Vagina (tissue), 2 donors: ENCODE results near the gene NSMCE1. TPM values are rescaled to one million over a fixed set of nuclear protein-coding genes. Genes with fewer than 3 reads are reported as not detected.
A peak's percentile ranks its signal among the peaks of the same experiment; 100 is the strongest.

ENCODE experiments used
- DNase-seq, 2 donors: peaks; one replicate each; pipeline ENCODE4 v3.0.0-alpha.2; 2017; ENCODE audit errors: extremely low spot score in 2 of 2
- H3K27ac ChIP-seq: fragments of 200-600 bp; sonication (generic); one replicate; pipeline ENCODE4 v1.5.1; 2019
- H3K27me3 ChIP-seq: fragments of 200-600 bp; sonication (generic); one replicate; pipeline ENCODE4 v1.5.1; 2019
- H3K36me3 ChIP-seq, 2 donors: fragments of 200-600 bp; sonication (generic); one replicate each; pipeline ENCODE4 v1.5.1; 2017 to 2019
- H3K4me1 ChIP-seq: fragments of 200-600 bp; sonication (generic); one replicate; pipeline ENCODE4 v1.5.1; 2019
- H3K4me3 ChIP-seq, 2 donors: fragments of 200-600 bp; sonication (generic); 1 replicate in 1 of 2; 2 replicates in 1 of 2; pipeline ENCODE4 v1.5.1; 2016 to 2019
- H3K9me3 ChIP-seq: fragments of 200-600 bp; sonication (generic); one replicate; pipeline ENCODE4 v1.5.1; 2019
- POLR2A ChIP-seq, 2 donors: fragments of 450-650 bp; IDR thresholded peaks; one replicate each; pipeline ENCODE4 v1.6.1; 2017; ENCODE audit warnings: antibody characterized with exemption in 2 of 2, mild to moderate bottlenecking in 2 of 2, moderate library complexity in 2 of 2
- POLR2AphosphoS5 ChIP-seq, 2 donors: sonication (generic); formaldehyde crosslinking; IDR thresholded peaks; one replicate each; pipeline ENCODE4 v1.9.0; 2017; ENCODE audit warnings: antibody characterized with exemption in 2 of 2, mild to moderate bottlenecking in 2 of 2, low read depth in 1 of 2; ENCODE audit not compliant: insufficient read depth in 1 of 2
- intact Hi-C: fragments of 100-400 bp; cut with DNase I; formaldehyde crosslinking; loops from one replicate; pipeline ENCODE4 v1.15.1; 2023
- total RNA-seq: library from RNA; depleted of rRNA; stranded (reverse); fragments of >200 nt; gene quantifications from one replicate; pipeline ENCODE4 v1.2.3, GENCODE V29; 2016
- TF ChIP-seq, protein P1 (sequence below), 3 experiments: fragments of 450-650 bp in 2 of 3; fragments of 200-600 bp in 1 of 3; sonication (generic) in 1 of 3; IDR thresholded peaks; one replicate each; pipeline ENCODE4 v1.5.1; 2017 to 2019; ENCODE audit warnings: antibody characterized with exemption in 3 of 3, mild to moderate bottlenecking in 2 of 3, moderate library complexity in 2 of 3

Gene NSMCE1
- total RNA-seq, 1 donor from 2014 or later, result 24.6 TPM

DNA sequence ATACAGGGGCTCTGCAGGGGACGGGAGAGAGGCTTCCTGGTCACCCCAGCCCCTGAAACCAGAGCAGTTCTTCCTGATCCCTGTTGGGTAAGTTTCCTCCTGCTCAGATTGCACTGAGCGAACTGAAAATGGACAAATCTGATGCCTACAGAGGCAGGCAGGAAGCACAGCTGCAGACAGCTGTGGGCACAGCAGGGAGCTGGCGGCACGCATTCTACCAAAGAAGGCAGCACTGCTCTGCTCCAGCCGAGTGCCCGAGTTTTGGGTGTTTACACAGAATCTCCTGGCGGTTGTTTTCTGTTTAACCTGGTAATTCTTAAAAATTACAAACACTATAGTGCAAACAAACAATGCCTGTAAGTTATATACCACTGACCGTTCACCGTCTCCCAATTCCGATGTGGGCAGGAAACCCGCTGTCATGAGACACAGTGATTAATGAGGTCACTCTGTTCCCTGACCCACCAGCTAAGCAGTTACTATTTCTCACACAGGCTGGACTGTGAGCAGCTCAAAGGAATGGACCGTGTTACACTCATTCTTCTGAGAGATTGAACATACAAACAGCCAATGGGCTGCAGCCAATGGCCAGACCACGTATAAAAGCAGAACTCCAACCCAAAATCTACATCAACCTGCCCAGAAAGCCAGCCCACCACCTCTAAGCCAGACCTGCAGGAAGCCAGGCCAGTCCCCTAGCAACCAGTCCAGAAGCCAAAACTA lies 25.5 kb downstream of the NSMCE1 start:
- peak; percentile 87 to 95 for DNase-seq
- Histone ChIP-seq H3K9me3 (no peaks in the 10 kb centered on the region), H3K4me3 (peak overlapping the region; percentile 19 to 33), H3K27me3 (no peaks in the 10 kb centered on the region), H3K4me1 (peaks cover 66% of the 10 kb centered on the region), H3K27ac (peak overlapping the region; percentile 83), H3K36me3 (no peaks in the 10 kb centered on the region)
- TF ChIP-seq POLR2AphosphoS5 (IDR thresholded peaks at IDR 0.05; ENCODE audit: insufficient read depth in 1 of 2, low read depth in 1 of 2) (peak; percentile 46 to 60), POLR2A (IDR thresholded peaks at IDR 0.05) (no peak)
- intact Hi-C loops, result loop anchor here (5.0 kb wide), 1 partner anchor 84 kb away; no protein-coding TSS in a partner anchor

DNA sequence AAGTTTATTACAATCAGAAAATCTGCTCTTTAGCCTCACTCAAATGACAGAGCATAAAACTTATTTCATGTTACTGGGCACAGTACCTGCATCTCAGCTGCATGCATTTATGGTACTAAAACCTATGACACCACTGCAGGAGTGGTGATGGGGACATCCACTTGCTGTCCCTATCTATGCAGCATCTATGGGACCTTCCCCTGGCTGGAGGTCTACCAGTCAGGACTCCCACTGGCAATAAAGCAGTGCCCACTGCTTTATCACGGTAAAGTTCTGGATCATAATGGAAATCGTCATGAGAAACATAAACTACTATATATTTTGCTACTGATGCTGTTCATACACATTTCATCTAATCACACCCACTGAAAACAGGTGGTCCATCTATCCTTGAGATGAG lies 26.2 kb downstream of the NSMCE1 start:
- intact Hi-C loops, result loop anchor here (5.0 kb wide), 1 partner anchor 85 kb away; no protein-coding TSS in a partner anchor
- H3K4me1 ChIP-seq, result peaks cover 69% of the 10 kb centered on the region
- no peak for TF ChIP-seq POLR2AphosphoS5 (IDR thresholded peaks at IDR 0.05; ENCODE audit: insufficient read depth in 1 of 2, low read depth in 1 of 2)
- no peak for TF ChIP-seq POLR2A (IDR thresholded peaks at IDR 0.05)
- H3K4me3 ChIP-seq, result peak overlapping the region in 1 of 2 donors; percentile 19
- H3K36me3 ChIP-seq, result no peaks in the 10 kb centered on the region
- H3K27me3 ChIP-seq, result no peaks in the 10 kb centered on the region
- H3K9me3 ChIP-seq, result no peaks in the 10 kb centered on the region
- no peak for DNase-seq
- peak overlapping the region; percentile 83 for H3K27ac ChIP-seq

DNA sequence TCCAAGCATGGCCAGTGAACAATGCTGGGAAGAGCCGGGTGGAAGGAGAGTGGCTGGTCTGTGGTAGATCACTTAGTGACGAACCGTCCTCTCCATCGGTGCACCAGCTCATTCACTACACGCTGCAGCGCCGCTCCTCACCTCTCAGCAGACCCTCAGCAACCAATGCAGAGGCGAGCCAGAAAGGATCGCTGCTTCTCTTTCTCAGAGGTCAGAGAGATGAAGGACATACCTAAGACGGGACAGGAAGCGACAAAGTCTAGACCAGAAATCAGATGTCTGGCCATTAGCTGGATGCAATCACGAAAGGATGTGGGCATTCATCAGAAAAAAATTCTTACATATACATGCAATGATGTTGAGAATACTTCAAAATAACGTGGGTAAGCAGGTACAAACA lies 26.9 kb downstream of the NSMCE1 start:
- Histone ChIP-seq H3K4me1 (peaks cover 76% of the 10 kb centered on the region), H3K4me3 (no peak overlapping the region), H3K27me3 (no peaks in the 10 kb centered on the region), H3K9me3 (no peaks in the 10 kb centered on the region), H3K36me3 (no peaks in the 10 kb centered on the region), H3K27ac (peak overlapping the region; percentile 83)
- intact Hi-C loops, result loop anchor here (5.0 kb wide), 1 partner anchor 86 kb away; no protein-coding TSS in a partner anchor
- DNase-seq, result peak in 1 of 2 donors; percentile 72
- TF ChIP-seq, protein P1, sequence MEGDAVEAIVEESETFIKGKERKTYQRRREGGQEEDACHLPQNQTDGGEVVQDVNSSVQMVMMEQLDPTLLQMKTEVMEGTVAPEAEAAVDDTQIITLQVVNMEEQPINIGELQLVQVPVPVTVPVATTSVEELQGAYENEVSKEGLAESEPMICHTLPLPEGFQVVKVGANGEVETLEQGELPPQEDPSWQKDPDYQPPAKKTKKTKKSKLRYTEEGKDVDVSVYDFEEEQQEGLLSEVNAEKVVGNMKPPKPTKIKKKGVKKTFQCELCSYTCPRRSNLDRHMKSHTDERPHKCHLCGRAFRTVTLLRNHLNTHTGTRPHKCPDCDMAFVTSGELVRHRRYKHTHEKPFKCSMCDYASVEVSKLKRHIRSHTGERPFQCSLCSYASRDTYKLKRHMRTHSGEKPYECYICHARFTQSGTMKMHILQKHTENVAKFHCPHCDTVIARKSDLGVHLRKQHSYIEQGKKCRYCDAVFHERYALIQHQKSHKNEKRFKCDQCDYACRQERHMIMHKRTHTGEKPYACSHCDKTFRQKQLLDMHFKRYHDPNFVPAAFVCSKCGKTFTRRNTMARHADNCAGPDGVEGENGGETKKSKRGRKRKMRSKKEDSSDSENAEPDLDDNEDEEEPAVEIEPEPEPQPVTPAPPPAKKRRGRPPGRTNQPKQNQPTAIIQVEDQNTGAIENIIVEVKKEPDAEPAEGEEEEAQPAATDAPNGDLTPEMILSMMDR (IDR thresholded peaks at IDR 0.05), result no peak

DNA sequence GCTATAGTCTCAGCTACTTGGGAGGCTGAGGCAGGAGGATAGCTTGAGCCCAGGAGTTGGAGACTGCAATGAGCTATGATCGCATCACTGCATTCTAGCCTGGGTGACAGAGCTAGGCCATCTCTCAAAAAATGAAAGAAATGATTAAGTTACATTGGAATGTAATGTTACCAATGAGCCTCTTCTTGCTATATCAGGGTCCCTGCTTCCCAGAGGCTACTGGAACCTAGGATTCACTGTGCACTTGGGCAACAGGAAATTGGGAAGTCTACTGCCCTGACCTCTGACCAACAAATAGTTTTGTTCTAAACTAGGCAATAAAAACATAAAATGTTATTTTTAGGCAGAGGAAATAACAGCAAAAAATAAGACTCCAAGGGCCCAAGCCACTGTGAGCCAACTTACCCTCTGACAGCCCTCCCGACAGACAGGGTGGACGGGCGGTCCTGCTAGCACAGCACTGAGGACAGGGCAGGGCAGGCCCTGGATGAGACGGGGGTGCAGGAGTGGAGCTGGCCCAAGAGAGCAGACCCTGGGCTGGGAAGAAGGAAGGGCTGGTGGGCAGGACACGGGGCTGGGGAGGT lies 27.5 kb downstream of the NSMCE1 start:
- intact Hi-C loops, result loop anchor here (5.0 kb wide), 1 partner anchor 86 kb away; no protein-coding TSS in a partner anchor
- DNase-seq, result peak; percentile 72 to 83

DNA sequence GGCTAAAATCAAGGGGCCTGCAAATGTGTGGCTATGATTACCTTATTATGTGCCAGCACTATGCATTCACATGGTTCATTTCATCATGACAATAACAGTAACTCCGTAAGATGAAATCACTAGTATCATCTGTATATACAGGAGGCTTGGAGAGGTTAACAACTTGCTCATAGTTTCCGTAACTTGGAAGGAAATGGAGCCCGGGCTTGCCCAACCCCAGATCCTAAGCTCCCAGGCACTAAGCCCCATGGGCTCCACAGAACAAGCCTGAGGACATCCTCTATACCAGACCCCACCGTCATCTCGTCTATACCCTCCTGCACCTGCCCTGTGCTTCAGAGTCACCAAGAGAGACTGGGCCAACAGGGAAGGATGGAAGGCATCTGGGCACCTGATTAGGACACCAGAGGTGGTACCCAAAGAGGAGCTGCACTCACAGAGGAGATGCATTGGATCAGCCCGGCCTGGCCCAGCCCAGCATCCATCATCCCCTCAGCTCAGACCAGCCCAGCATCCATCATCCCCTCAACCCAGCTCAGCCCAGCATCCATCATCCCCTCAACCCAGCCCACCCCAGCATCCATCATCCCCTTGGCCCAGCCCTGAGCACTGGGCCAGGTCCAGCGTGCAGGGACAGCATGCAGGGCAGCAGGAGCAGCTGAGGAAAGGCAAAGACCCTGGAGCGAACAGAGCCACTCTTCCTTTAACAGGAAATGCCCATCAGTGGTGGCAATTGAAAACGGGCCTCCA lies 28.5 kb downstream of the NSMCE1 start:
- TF ChIP-seq POLR2AphosphoS5 (IDR thresholded peaks at IDR 0.05; ENCODE audit: insufficient read depth in 1 of 2, low read depth in 1 of 2) (no peak), POLR2A (IDR thresholded peaks at IDR 0.05) (no peak)
- TF ChIP-seq, protein P1 (IDR thresholded peaks at IDR 0.05), result no peak
- intact Hi-C loops, result loop anchor here (5.0 kb wide), 2 partner anchors 87 to 127 kb away; no protein-coding TSS in a partner anchor
- Histone ChIP-seq H3K9me3 (no peaks in the 10 kb centered on the region), H3K4me1 (peaks cover 77% of the 10 kb centered on the region), H3K27ac (peak overlapping the region; percentile 30), H3K4me3 (no peak overlapping the region), H3K27me3 (no peaks in the 10 kb centered on the region), H3K36me3 (no peaks in the 10 kb centered on the region)
- DNase-seq, result peak; percentile 79 to 84

More for the DNA sequence above, 27.5 kb downstream of the NSMCE1 start:
- TF ChIP-seq POLR2A (IDR thresholded peaks at IDR 0.05), result no peak
- TF ChIP-seq POLR2AphosphoS5 (IDR thresholded peaks at IDR 0.05; ENCODE audit: insufficient read depth in 1 of 2, low read depth in 1 of 2), result peak; percentile 33 to 49
- TF ChIP-seq, protein P1 (IDR thresholded peaks at IDR 0.05), result no peak
- peak overlapping the region; percentile 83 for H3K27ac ChIP-seq
- H3K4me1 ChIP-seq, result peaks cover 77% of the 10 kb centered on the region
- no peak overlapping the region for H3K4me3 ChIP-seq
- H3K36me3 ChIP-seq, result no peaks in the 10 kb centered on the region
- no peaks in the 10 kb centered on the region for H3K9me3 ChIP-seq
- no peaks in the 10 kb centered on the region for H3K27me3 ChIP-seq
